ENCODE measurements around the gene HTATSF1. TPM values are rescaled to one million over a fixed set of nuclear protein-coding genes. Genes with fewer than 3 reads are reported as not detected.

The HTATSF1 gene
- total and polyA plus RNA-seq, 10 of the 15 experiments (the other 5 are each of a cell fraction or from before 2014, with no cell fraction given) = 1.9 to 59.8 (median 28.3) TPM

- no peak for TF ChIP-seq ZNF592 (IDR thresholded peaks at IDR 0.05)
- TF ChIP-seq MTA3 (IDR thresholded peaks at IDR 0.05; ENCODE audit: borderline replicate concordance, low read length) = no peak
- TF ChIP-seq ZNF622 (IDR thresholded peaks at IDR 0.05) = no peak
- TF ChIP-seq TAF1 (IDR thresholded peaks at IDR 0.05; ENCODE audit: borderline replicate concordance, low read depth, low read length) = no peak
- no peak for TF ChIP-seq USF2 (IDR thresholded peaks at IDR 0.05; ENCODE audit: borderline replicate concordance, low read depth, low read length)
- TF ChIP-seq LARP7 (IDR thresholded peaks at IDR 0.05) = no peak
- no peak for TF ChIP-seq RELA (IDR thresholded peaks at IDR 0.05; ENCODE audit: borderline replicate concordance, partially characterized antibody)
- TF ChIP-seq PKNOX1 (IDR thresholded peaks at IDR 0.05) = no peak
- TF ChIP-seq BCLAF1 (IDR thresholded peaks at IDR 0.05) = no peak
- TF ChIP-seq NR2C1 (IDR thresholded peaks at IDR 0.05) = no peak
- TF ChIP-seq MYB (IDR thresholded peaks at IDR 0.05; ENCODE audit: borderline replicate concordance, low read depth, low read length) = no peak
- TF ChIP-seq EP300 (IDR thresholded peaks at IDR 0.05; ENCODE audit: borderline replicate concordance in 1 of 2, control insufficient read depth in 1 of 2, low read depth in 2 of 2, low read length in 2 of 2) = no peak
These were observed 49.4 kb upstream of the HTATSF1 start (continued) for GRCh38 chrX:136447968-136448367.

All from GM12878 (cell line).